ENCODE data around the gene BICD2. TPM values are rescaled to one million over a fixed set of nuclear protein-coding genes. Genes with fewer than 3 reads are reported as not detected.
A peak's percentile ranks its signal among the peaks of the same experiment; 100 is the strongest.

BICD2 gene
- total and polyA plus RNA-seq, 2 of the 8 experiments (the other 6 are each of a cell fraction or from before 2014, with no cell fraction given), result 6.6 to 22.8 TPM

- peaks cover 10 to 24% (median 17%) of the 10 kb centered on the region in 4 experiments for H3K36me3 ChIP-seq (ENCODE audit: control insufficient read depth in 2 of 4, insufficient read depth in 4 of 4, low read length in 3 of 4)
- peaks cover 13 to 22% of the 10 kb centered on the region in 2 experiments for H4K20me1 ChIP-seq (replicated peaks in 1 of 2; ENCODE audit: control insufficient read depth in 1 of 2, insufficient read depth in 2 of 2, low read length in 2 of 2)
- H2BK15ac ChIP-seq (ENCODE audit: low read length), result no peak overlapping the region
- peaks cover 9% of the 10 kb centered on the region for H3K79me1 ChIP-seq (ENCODE audit: low read depth, low read length)
- no peak overlapping the region for H3K14ac ChIP-seq (ENCODE audit: insufficient read length)
- H4K91ac ChIP-seq (replicated peaks; ENCODE audit: insufficient read length, low read length), result no peak overlapping the region
- no peaks in the 10 kb centered on the region; a peak in 1 of 4 replicates for H3K79me2 ChIP-seq (ENCODE audit: control insufficient read depth in 1 of 2, insufficient read depth in 2 of 2, low read length in 2 of 2)
- H3K27me3 ChIP-seq (replicated peaks in 1 of 4; ENCODE audit: control insufficient read depth in 3 of 4, extremely low read depth in 1 of 4, insufficient read depth in 3 of 4, low read length in 3 of 4), result no peaks in the 10 kb centered on the region
- no peak overlapping the region for H2BK20ac ChIP-seq (ENCODE audit: low read length)
- no peak overlapping the region for H3K9ac ChIP-seq (replicated peaks in 1 of 4; ENCODE audit: extremely low read depth in 1 of 4, low read depth in 3 of 4, low read length in 3 of 4)
- POLR2A ChIA-PET (ENCODE audit: partially characterized antibody), result interaction anchor here (0.6 kb wide), 1 partner anchor 449 kb away, joined by 3 read pairs; no protein-coding TSS in a partner anchor
- no peak overlapping the region for H3K4ac ChIP-seq (replicated peaks; ENCODE audit: insufficient read length, low read depth, low read length)
- no peak overlapping the region for H3K27ac ChIP-seq (ENCODE audit: low read depth, low read length)
- TF ChIP-seq PHF8 (conservative IDR thresholded peaks at IDR 0.05; ENCODE audit: low read depth, low read length) (no peak), EZH2 (IDR thresholded peaks at IDR 0.05; ENCODE audit: low read depth, low read length, severe bottlenecking) (no peak), TBP (IDR thresholded peaks at IDR 0.05; ENCODE audit: low read depth, low read length) (no peak)
- no peak overlapping the region for H3K4me2 ChIP-seq (ENCODE audit: insufficient read depth in 1 of 2, low read depth in 2 of 2, low read length in 2 of 2)
- H2BK5ac ChIP-seq (ENCODE audit: low read depth, low read length), result peak overlapping the region; percentile 79; the same call in 1 of the 2 replicates
- WGBS, 2 experiments (ENCODE audit: extremely low coverage in 1 of 2, insufficient coverage in 1 of 2, insufficient read length in 1 of 2, insufficient replicate concordance in 2 of 2, low coverage in 1 of 2, low lambda C conversion rate in 2 of 2, missing lambda C conversion rate in 1 of 2), result 89% methylated on average over 10 of the region's 10 CpGs; no CpG with 5 or more reads in 1 of the 2 experiments
- H3K4me3 ChIP-seq (ENCODE audit: extremely low read depth in 1 of 4, insufficient read depth in 2 of 4, low read depth in 3 of 4, low read length in 4 of 4), result no peak overlapping the region
- FAIRE-seq (no peak), DNase-seq (ENCODE audit: low read depth in 1 of 2, low spot score in 2 of 2) (peak in 1 of 2 experiments; percentile 35)
- no peak overlapping the region for H3K18ac ChIP-seq (ENCODE audit: extremely low read depth, low read length)
- no peaks in the 10 kb centered on the region for H3K9me3 ChIP-seq (ENCODE audit: insufficient read depth in 2 of 2, low read depth in 1 of 2, low read length in 1 of 2)
- no peak overlapping the region for H2BK120ac ChIP-seq (replicated peaks; ENCODE audit: low read depth, low read length)
- H4K8ac ChIP-seq (ENCODE audit: extremely low read depth, insufficient read depth, low read length), result no peak overlapping the region; the same call in 1 of the 2 replicates
- CTCF ChIA-PET (ENCODE audit: partially characterized antibody), result interaction anchor here (0.7 to 11.5 kb wide), 4 partner anchors 9 to 65 kb away, joined by 3 to 142 read pairs (median 5); no protein-coding TSS in a partner anchor
- H3K23me2 ChIP-seq (ENCODE audit: low read depth, low read length), result no peaks in the 10 kb centered on the region
- no peak overlapping the region for H2AK5ac ChIP-seq (ENCODE audit: low read depth, low read length)
- no peak overlapping the region for H4K5ac ChIP-seq (ENCODE audit: insufficient read length, low read depth, low read length)
- no peak overlapping the region for H2BK12ac ChIP-seq (ENCODE audit: low read depth, low read length)
- H3K56ac ChIP-seq (replicated peaks; ENCODE audit: insufficient read length, low read depth, low read length), result no peak overlapping the region
- H3K4me1 ChIP-seq (replicated peaks in 1 of 4; ENCODE audit: control insufficient read depth in 3 of 4, insufficient read depth in 4 of 4, low read length in 3 of 4), result no peaks in the 10 kb centered on the region; a peak in 1 of 7 replicates
- no peak overlapping the region for H3K23ac ChIP-seq (ENCODE audit: insufficient read length)
- no peak overlapping the region for H2AFZ ChIP-seq (ENCODE audit: low read length)
These were observed 39.9 kb downstream of the BICD2 start for GRCh38 chr9:92724528-92725265.

All from H1 (cell line).